MCF 10A (cell line): ENCODE results near the gene WDR55. TPM values are rescaled to one million over a fixed set of nuclear protein-coding genes. Genes with fewer than 3 reads are reported as not detected.

Experiments
- BruUV-seq: library from RNA; stranded (reverse); fragments of 400-500 nt; replicated peaks from 2 replicates; lab custom pipeline; 2021; lab: Mats Ljungman, UMichigan
- CTCF ChIA-PET: fragments of 300-600 bp; sonication (Branson Sonifier 250); formaldehyde crosslinking; extraction: SDS; loops from one replicate; lab custom pipeline; 2021; ENCODE audit warnings: antibody characterized with exemption, inconsistent platforms; lab: Yijun Ruan, JAX
- POLR2A ChIA-PET: fragments of 300-600, 350-650 bp; sonication (Branson Sonifier 250); formaldehyde crosslinking; extraction: SDS; loops from one replicate; lab custom pipeline; 2020; ENCODE audit warnings: antibody characterized with exemption, inconsistent platforms; lab: Yijun Ruan, JAX
- DNase-seq: peaks from one replicate; pipeline ENCODE4 v3.0.0-alpha.2; 2018; ENCODE audit not compliant: unreplicated experiment
- H3K27ac Mint-ChIP-seq: one replicate; pipeline ENCODE4 v1.8.0; 2022; ENCODE audit warnings: mild to moderate bottlenecking, low read depth, mixed read lengths; ENCODE audit not compliant: unreplicated experiment
- H3K27me3 Mint-ChIP-seq: one replicate; pipeline ENCODE4 v1.8.0; 2022; ENCODE audit warnings: mixed read lengths; ENCODE audit not compliant: insufficient read depth, unreplicated experiment
- H3K36me3 Mint-ChIP-seq: one replicate; pipeline ENCODE4 v1.8.0; 2022; ENCODE audit warnings: mild to moderate bottlenecking, moderate library complexity, mixed read lengths; ENCODE audit not compliant: insufficient read depth, unreplicated experiment
- H3K4me1 Mint-ChIP-seq: one replicate; pipeline ENCODE4 v1.8.0; 2022; ENCODE audit warnings: mixed read lengths; ENCODE audit not compliant: insufficient read depth, unreplicated experiment
- H3K4me3 Mint-ChIP-seq: one replicate; pipeline ENCODE4 v1.8.0; 2022; ENCODE audit warnings: mild to moderate bottlenecking, moderate library complexity, mixed read lengths; ENCODE audit not compliant: unreplicated experiment
- H3K9me3 Mint-ChIP-seq: one replicate; pipeline ENCODE4 v1.8.0; 2022; ENCODE audit warnings: mixed read lengths; ENCODE audit not compliant: unreplicated experiment
- intact Hi-C: fragments of 100-400 bp; cut with micrococcal nuclease; formaldehyde crosslinking; loops from 2 replicates; pipeline ENCODE4 v1.14.1; 2022
- total RNA-seq: library from RNA; stranded (reverse); gene quantifications from 2 replicates; pipeline ENCODE4 v1.2.3, GENCODE V29; 2022
- TF ChIP-seq, protein P1 (sequence below): fragments of 200-600 bp; IDR thresholded peaks from one replicate; pipeline ENCODE4 v1.8.0; 2022; ENCODE audit warnings: antibody characterized with exemption, mild to moderate bottlenecking; ENCODE audit not compliant: unreplicated experiment

WDR55 gene
- total RNA-seq, 1 experiment from 2014 or later = 36.4 TPM

DNA sequence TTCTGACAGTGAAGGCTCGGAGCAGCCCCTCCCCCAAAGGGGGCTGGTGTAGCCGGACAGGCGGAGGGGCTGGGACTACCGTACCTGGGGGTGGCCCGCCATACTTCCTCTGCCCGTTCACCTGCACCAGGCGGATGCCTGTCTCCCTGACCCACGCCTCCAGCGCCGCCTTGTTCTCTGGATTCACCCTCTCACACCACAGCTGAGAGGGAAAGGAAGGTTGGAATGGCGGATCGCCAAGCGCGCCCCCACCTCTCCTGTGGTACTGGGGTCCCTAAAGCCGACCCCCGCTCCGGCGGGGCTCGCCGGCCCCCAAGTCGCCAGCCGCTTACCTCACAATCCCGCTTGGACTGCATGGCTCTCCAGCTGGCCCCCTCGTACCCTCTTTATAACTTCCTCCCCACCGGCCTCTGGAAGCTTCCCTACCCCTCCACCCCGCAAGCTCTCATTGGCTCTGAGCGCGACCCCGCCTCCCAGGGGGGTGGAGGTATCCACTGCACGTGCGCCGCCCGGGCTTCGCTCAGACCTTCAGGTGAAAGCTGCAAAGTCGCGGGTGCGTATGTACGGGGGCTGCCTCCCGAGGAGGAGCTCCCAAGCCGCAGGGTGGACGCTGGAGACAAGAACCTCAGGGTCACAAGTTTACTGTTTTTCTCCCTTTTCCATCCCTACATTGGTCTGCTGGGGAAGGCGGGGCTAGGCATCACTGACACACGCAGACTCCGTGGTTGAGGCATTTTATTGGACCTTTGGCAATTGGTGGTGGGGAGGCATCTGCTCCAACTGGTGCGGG lies 8.7 kb downstream of the WDR55 start, which contains the start of gene DND1:
Gene DND1 (minus strand): TSS at position 390 of the 790 bp plus-strand sequence. CDS start 34 bp downstream, at position 356.
- TF ChIP-seq, protein P1, sequence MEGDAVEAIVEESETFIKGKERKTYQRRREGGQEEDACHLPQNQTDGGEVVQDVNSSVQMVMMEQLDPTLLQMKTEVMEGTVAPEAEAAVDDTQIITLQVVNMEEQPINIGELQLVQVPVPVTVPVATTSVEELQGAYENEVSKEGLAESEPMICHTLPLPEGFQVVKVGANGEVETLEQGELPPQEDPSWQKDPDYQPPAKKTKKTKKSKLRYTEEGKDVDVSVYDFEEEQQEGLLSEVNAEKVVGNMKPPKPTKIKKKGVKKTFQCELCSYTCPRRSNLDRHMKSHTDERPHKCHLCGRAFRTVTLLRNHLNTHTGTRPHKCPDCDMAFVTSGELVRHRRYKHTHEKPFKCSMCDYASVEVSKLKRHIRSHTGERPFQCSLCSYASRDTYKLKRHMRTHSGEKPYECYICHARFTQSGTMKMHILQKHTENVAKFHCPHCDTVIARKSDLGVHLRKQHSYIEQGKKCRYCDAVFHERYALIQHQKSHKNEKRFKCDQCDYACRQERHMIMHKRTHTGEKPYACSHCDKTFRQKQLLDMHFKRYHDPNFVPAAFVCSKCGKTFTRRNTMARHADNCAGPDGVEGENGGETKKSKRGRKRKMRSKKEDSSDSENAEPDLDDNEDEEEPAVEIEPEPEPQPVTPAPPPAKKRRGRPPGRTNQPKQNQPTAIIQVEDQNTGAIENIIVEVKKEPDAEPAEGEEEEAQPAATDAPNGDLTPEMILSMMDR = no peak
- H3K36me3 Mint-ChIP-seq = peaks cover 76% of the 10 kb centered on the region
- BruUV-seq = no TSS peak
- ChIA-PET CTCF (no interaction called here), POLR2A (interaction anchor here (0.6 to 4.1 kb wide), 6 partner anchors 10 to 31 kb away, joined by 3 to 43 read pairs (median 3); partner anchors contain the start of genes HARS1, HARS2, IK and NDUFA2)
- H3K27ac Mint-ChIP-seq = no peak within 1 kb of the TSS
- no peaks in the 10 kb centered on the region for H3K27me3 Mint-ChIP-seq
- H3K4me1 Mint-ChIP-seq = no peaks in the 10 kb centered on the region
- H3K4me3 Mint-ChIP-seq = no peak within 1 kb of the TSS
- DNase-seq = no peak
- no peaks in the 10 kb centered on the region for H3K9me3 Mint-ChIP-seq
- intact Hi-C loops = no loop called here

DNA sequence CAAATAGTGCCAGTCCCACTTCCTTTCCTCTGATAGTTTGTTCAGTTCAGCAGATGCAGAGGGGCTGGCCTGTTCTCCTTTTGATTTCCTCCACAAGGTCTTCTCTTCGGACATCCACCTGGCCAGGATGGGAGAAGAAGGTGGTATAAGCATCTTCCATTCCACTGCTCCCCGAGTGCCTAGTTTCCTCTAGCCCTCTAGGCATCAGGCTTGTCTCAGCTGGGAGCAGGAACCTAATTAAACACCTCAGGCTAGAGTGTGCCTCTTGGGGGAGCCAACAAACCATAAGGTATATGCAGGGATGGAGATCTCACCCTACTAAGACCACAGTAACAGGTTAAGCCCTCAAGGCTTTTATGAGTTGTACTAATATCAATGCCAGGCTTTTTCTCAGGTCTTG lies 9.5 kb downstream of the WDR55 start:
- H3K36me3 Mint-ChIP-seq = peaks cover 76% of the 10 kb centered on the region
- H3K4me1 Mint-ChIP-seq = no peaks in the 10 kb centered on the region
- intact Hi-C loops = no loop called here
- no peak overlapping the region for H3K4me3 Mint-ChIP-seq
- DNase-seq = peak; percentile 11
- POLR2A ChIA-PET = interaction anchor here (0.8 to 4.1 kb wide), 4 partner anchors 10 to 26 kb away, joined by 3 to 43 read pairs (median 14); partner anchors contain the start of genes HARS1, HARS2, IK and NDUFA2
- H3K27ac Mint-ChIP-seq = no peak overlapping the region
- no peaks in the 10 kb centered on the region for H3K9me3 Mint-ChIP-seq
- H3K27me3 Mint-ChIP-seq = no peaks in the 10 kb centered on the region
- no TSS peak for BruUV-seq
- TF ChIP-seq, protein P1 = no peak
- CTCF ChIA-PET = interaction anchor here (0.6 to 1.3 kb wide), 5 partner anchors 8 to 175 kb away, joined by 3 to 4 read pairs (median 3); partner anchors contain the start of genes HARS1 and HARS2

DNA sequence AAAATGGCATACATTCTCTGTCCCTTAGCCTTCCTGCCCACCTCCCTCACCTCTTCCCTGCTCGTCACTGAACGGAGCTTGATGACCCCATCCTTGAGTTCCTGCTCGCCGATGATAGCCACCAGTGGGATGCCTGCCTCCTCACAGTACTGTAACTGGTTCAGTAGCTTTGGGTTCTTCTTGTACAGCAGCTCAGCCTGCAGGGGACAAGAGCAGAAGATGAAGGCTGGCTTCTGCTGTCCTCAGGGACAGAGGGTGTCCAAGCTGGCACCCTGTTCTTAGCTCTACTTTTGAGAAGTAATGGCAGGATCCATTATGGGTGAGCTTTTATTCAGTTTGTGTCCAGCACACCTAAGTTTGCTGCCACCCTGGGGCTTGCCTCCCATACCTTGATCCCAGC lies 9.9 kb downstream of the WDR55 start:
- Mint-ChIP-seq H3K4me3 (no peak overlapping the region), H3K36me3 (peaks cover 76% of the 10 kb centered on the region), H3K27ac (no peak overlapping the region), H3K4me1 (no peaks in the 10 kb centered on the region), H3K27me3 (no peaks in the 10 kb centered on the region), H3K9me3 (no peaks in the 10 kb centered on the region)
- intact Hi-C loops = no loop called here
- ChIA-PET CTCF (interaction anchor here (0.6 to 1.3 kb wide), 7 partner anchors 8 to 174 kb away, joined by 3 to 4 read pairs (median 3); partner anchors contain the start of genes HARS1, HARS2 and TMCO6), POLR2A (interaction anchor here (0.6 to 4.1 kb wide), 6 partner anchors 11 to 341 kb away, joined by 3 to 43 read pairs (median 3); partner anchors contain the start of genes HARS1, HARS2 and WDR55)
- TF ChIP-seq, protein P1 = no peak
- no TSS peak for BruUV-seq
- DNase-seq = no peak

- peaks cover 74% of the 10 kb centered on the region for H3K36me3 Mint-ChIP-seq
- TF ChIP-seq, protein P1 = no peak
- H3K9me3 Mint-ChIP-seq = no peaks in the 10 kb centered on the region
- ChIA-PET POLR2A (interaction anchor here (0.9 to 3.8 kb wide), 4 partner anchors 13 to 45 kb away, joined by 3 to 24 read pairs (median 9); partner anchors contain the start of genes CD14, HARS1, HARS2 and IK), CTCF (no interaction called here)
- no TSS peak for BruUV-seq
- intact Hi-C loops = no loop called here
- H3K27ac Mint-ChIP-seq = no peak overlapping the region
- no peaks in the 10 kb centered on the region for H3K4me1 Mint-ChIP-seq
- H3K27me3 Mint-ChIP-seq = no peaks in the 10 kb centered on the region
- DNase-seq = no peak
- H3K4me3 Mint-ChIP-seq = no peak overlapping the region
These were observed 13.2 kb downstream of the WDR55 start for GRCh38 chr5:140677947-140678346.
